ENCODE measurements around the gene ME1. TPM values are rescaled to one million over a fixed set of nuclear protein-coding genes. Genes with fewer than 3 reads are reported as not detected.

ME1 gene
- total and polyA plus RNA-seq, 2 donors (not counting 3 experiments of a cell fraction or from before 2014, with no cell fraction given), result 7.3 to 29.3 TPM

DNA sequence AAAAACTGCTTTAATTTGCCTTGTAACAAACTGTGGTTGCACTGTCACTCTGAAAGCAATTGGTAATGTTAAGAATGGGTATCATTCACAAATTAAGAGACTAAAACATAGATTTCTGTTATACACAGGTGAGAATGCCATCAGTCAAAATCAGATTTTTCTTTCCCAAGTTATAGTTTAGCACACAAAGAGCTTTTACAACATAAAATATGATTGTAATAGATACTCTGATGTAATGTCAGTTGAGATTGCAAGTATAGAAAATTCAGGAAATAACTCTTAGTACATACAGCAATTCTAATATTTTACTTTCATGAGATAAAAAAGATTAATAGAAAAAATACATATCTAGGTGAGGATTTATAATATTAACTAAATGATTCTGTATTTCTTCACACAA lies 2.3 kb upstream of the ME1 start:
- no peak overlapping the region for H3K4me3 ChIP-seq (replicated peaks in 1 of 3; ENCODE audit: insufficient read depth in 1 of 3, low read depth in 1 of 3, low read length in 3 of 3)
- BruUV-seq (replicated peaks), result no TSS peak
- H3K27me3 ChIP-seq (ENCODE audit: control insufficient read depth in 2 of 2, insufficient read depth in 2 of 2, low read length in 2 of 2), result no peaks in the 10 kb centered on the region
- FAIRE-seq (no peak), DNase-seq (ENCODE audit: low read depth, low spot score) (no peak)
- H3K9me1 ChIP-seq (replicated peaks; ENCODE audit: control insufficient read depth, extremely low read depth, insufficient read depth, low read length), result no peaks in the 10 kb centered on the region
- H3K4me2 ChIP-seq (ENCODE audit: insufficient read depth, low read length), result no peak overlapping the region
- H3K27ac ChIP-seq (ENCODE audit: insufficient read depth, low read depth, low read length), result no peak overlapping the region
- H3K9me3 ChIP-seq (replicated peaks; ENCODE audit: control insufficient read depth, insufficient read depth, low read length), result no peaks in the 10 kb centered on the region
- no peaks in the 10 kb centered on the region for H4K20me1 ChIP-seq (replicated peaks; ENCODE audit: control insufficient read depth, extremely low read depth, insufficient read depth, low read length)
- dilution Hi-C loops (cut with MboI; ENCODE audit: extremely low pct_ligation_motif_present, low sequenced_read_pairs), result no loop called here
- intact Hi-C loops (cut with micrococcal nuclease), result loop anchor here (5.0 to 10.0 kb wide), 3 partner anchors 79 to 1188 kb away; partner anchors contain the start of genes DOP1A, IBTK, PRSS35 and UBE3D
- no peak overlapping the region for H3K9ac ChIP-seq (replicated peaks; ENCODE audit: extremely low read depth, insufficient read depth, low read length)
- H2AFZ ChIP-seq (ENCODE audit: low read depth, low read length), result no peak overlapping the region
- H3K4me1 ChIP-seq (ENCODE audit: control insufficient read depth, extremely low read depth, insufficient read depth, low read length), result peaks cover 7% of the 10 kb centered on the region
- H3K79me2 ChIP-seq (ENCODE audit: control insufficient read depth, insufficient read depth, low read length), result peaks cover 19% of the 10 kb centered on the region
- ChIA-PET CTCF (interaction anchor here (1.0 kb wide), 1 partner anchor 81 kb away, joined by 4 read pairs; no protein-coding TSS in a partner anchor), POLR2A (no interaction called here)
- TF ChIP-seq MYC (IDR thresholded peaks at IDR 0.05; ENCODE audit: low read depth, low read length) (no peak), JUN (IDR thresholded peaks at IDR 0.05; ENCODE audit: borderline replicate concordance, insufficient read depth, insufficient read length, low read depth) (no peak), GATA2 (IDR thresholded peaks at IDR 0.05; ENCODE audit: insufficient read depth, insufficient read length, low read depth, low read length) (no peak), POLR2AphosphoS5 (IDR thresholded peaks at IDR 0.05; ENCODE audit: insufficient read depth, low read depth, low read length) (no peak), POLR2A (IDR thresholded peaks at IDR 0.05; ENCODE audit: low read depth, low read length) (no peak), FOS (IDR thresholded peaks at IDR 0.05; ENCODE audit: borderline replicate concordance, insufficient read depth, low read length) (no peak), EZH2 (IDR thresholded peaks at IDR 0.05; ENCODE audit: borderline replicate concordance, low read depth, low read length, severe bottlenecking) (no peak)
- TF ChIP-seq, protein P1, sequence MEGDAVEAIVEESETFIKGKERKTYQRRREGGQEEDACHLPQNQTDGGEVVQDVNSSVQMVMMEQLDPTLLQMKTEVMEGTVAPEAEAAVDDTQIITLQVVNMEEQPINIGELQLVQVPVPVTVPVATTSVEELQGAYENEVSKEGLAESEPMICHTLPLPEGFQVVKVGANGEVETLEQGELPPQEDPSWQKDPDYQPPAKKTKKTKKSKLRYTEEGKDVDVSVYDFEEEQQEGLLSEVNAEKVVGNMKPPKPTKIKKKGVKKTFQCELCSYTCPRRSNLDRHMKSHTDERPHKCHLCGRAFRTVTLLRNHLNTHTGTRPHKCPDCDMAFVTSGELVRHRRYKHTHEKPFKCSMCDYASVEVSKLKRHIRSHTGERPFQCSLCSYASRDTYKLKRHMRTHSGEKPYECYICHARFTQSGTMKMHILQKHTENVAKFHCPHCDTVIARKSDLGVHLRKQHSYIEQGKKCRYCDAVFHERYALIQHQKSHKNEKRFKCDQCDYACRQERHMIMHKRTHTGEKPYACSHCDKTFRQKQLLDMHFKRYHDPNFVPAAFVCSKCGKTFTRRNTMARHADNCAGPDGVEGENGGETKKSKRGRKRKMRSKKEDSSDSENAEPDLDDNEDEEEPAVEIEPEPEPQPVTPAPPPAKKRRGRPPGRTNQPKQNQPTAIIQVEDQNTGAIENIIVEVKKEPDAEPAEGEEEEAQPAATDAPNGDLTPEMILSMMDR (IDR thresholded peaks at IDR 0.05; ENCODE audit: extremely low read depth in 1 of 2, insufficient read depth in 1 of 2, low read depth in 1 of 2, low read length in 2 of 2), result no peak
- TF ChIP-seq, protein P2, sequence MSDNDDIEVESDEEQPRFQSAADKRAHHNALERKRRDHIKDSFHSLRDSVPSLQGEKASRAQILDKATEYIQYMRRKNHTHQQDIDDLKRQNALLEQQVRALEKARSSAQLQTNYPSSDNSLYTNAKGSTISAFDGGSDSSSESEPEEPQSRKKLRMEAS (IDR thresholded peaks at IDR 0.05; ENCODE audit: insufficient read depth, insufficient read length), result no peak
- H3K36me3 ChIP-seq (ENCODE audit: control insufficient read depth in 2 of 2, extremely low read depth in 1 of 2, insufficient read depth in 2 of 2, low read length in 2 of 2), result no peaks in the 10 kb centered on the region

Data from endothelial cell of umbilical vein (primary cell).